BLaER1 (cell line): ENCODE results near the gene CTNNA2.

Experiments used
- H3K27ac ChIP-seq: shearing (Covaris generic); formaldehyde crosslinking; 2 replicates; pipeline ENCODE4 v1.8.1; 2022
- H3K27me3 ChIP-seq: shearing (Covaris generic); formaldehyde crosslinking; 2 replicates; pipeline ENCODE4 v1.8.1; 2022
- H3K36me3 ChIP-seq: shearing (Covaris generic); formaldehyde crosslinking; 2 replicates; pipeline ENCODE4 v1.8.1; 2022
- H3K4me1 ChIP-seq: shearing (Covaris generic); formaldehyde crosslinking; 2 replicates; pipeline ENCODE4 v1.8.1; 2022
- H3K4me2 ChIP-seq: shearing (Covaris generic); formaldehyde crosslinking; 2 replicates; pipeline ENCODE4 v1.8.1; 2022
- H3K4me3 ChIP-seq: shearing (Covaris generic); formaldehyde crosslinking; 2 replicates; pipeline ENCODE4 v1.8.1; 2022
- H3K9ac ChIP-seq: shearing (Covaris generic); formaldehyde crosslinking; 2 replicates; pipeline ENCODE4 v1.8.1; 2022
- H3K9me3 ChIP-seq: shearing (Covaris generic); formaldehyde crosslinking; 2 replicates; pipeline ENCODE4 v1.8.1; 2022
- H4K20me1 ChIP-seq: shearing (Covaris generic); formaldehyde crosslinking; 2 replicates; pipeline ENCODE4 v1.8.1; 2022
- Cebpa-rat ChIP-seq: shearing (Covaris generic); IDR thresholded peaks from 2 replicates; pipeline ENCODE4 v1.8.1; 2022

Gene CTNNA2

DNA sequence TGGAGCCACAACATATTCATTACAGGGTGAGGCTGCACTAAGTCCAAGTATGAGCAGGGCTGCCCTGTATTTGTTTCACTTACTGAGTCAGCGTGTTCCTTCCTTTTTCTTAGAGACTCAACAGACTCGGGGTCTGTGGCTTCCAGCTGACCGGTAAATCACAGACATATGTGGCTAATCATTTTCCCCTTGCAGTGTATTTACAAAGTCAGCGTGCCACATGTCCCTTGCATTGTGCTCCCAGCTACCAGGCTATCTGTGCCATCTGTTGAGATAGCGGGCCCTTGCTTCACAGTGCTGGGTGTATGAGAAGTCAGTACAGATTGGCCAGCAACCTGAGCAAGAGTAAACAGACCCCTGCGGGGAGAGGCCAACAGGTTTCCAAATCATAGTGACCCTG is 537.4 kb downstream of the CTNNA2 start:
- Histone ChIP-seq H3K36me3 (no peaks in the 10 kb centered on the region), H3K4me1 (no peaks in the 10 kb centered on the region), H3K4me3 (no peak overlapping the region), H3K4me2 (no peak overlapping the region), H3K9ac (no peak overlapping the region), H4K20me1 (no peaks in the 10 kb centered on the region), H3K27ac (no peak overlapping the region), H3K9me3 (no peaks in the 10 kb centered on the region), H3K27me3 (no peaks in the 10 kb centered on the region)
- TF ChIP-seq Cebpa-rat: no peak

DNA sequence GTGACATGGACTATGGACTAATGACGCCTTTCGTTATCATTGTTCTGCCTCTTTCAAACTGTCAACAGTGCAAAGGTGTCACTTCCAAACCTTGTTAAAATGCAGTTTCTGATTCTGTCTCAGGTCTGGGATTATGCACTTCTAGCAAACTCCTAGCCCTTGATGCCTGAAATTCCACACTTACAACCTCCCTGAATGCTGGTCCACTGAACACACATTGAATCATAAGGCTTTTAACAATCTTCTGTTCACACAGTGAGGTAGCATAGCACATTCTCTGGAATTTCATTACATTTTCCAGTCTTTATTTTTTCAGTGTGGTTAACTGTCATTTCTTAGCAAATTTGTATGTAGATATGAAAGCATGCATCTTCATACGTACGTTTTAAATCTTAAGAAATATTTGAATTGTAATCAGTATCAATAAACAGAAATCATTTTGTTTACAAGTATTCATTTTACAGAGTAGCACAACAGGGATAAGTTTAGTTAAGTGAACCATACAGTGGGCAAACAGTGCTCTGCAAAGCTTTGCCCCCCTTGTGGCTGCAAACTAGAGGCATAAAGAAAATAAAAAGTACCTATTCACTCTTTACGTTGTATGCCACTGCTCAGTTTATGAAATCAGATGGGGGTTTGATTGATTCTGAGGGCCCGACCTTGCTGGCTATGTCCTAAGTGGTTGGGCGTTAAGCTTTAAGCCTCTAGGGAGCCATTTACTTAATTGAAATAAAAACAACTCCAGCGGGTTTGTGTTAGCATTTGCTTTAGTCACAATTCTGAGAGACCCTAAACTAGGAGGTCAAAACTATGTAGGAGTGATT is 540.9 kb downstream of the CTNNA2 start:
- H3K27me3 ChIP-seq: no peaks in the 10 kb centered on the region
- no peaks in the 10 kb centered on the region for H3K4me1 ChIP-seq
- no peak overlapping the region for H3K27ac ChIP-seq
- no peaks in the 10 kb centered on the region for H3K9me3 ChIP-seq
- H3K9ac ChIP-seq: no peak overlapping the region
- no peak for TF ChIP-seq Cebpa-rat
- H3K4me2 ChIP-seq: no peak overlapping the region
- H3K36me3 ChIP-seq: no peaks in the 10 kb centered on the region
- H4K20me1 ChIP-seq: no peaks in the 10 kb centered on the region
- H3K4me3 ChIP-seq: no peak overlapping the region

DNA sequence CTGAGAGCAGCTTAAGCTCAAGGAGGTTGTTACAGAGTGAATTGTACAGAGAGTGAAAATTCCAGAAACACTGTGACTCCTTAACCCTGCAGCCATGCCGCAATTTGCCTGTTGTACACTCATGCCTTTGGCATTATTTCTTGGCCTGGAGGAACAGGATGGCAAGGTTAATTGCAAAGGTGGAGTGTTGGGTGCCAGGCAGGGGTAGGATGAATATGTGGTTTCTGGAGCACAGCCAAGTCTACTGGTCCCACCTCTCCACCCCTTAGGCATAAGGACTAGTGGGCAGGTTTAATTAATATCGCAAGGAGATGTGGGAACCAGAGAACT is 541.5 kb downstream of the CTNNA2 start:
- Histone ChIP-seq H3K4me1 (no peaks in the 10 kb centered on the region), H4K20me1 (no peaks in the 10 kb centered on the region), H3K4me3 (no peak overlapping the region), H3K27me3 (no peaks in the 10 kb centered on the region), H3K27ac (no peak overlapping the region), H3K9ac (no peak overlapping the region), H3K9me3 (no peaks in the 10 kb centered on the region), H3K36me3 (no peaks in the 10 kb centered on the region), H3K4me2 (no peak overlapping the region)
- TF ChIP-seq Cebpa-rat: no peak

DNA sequence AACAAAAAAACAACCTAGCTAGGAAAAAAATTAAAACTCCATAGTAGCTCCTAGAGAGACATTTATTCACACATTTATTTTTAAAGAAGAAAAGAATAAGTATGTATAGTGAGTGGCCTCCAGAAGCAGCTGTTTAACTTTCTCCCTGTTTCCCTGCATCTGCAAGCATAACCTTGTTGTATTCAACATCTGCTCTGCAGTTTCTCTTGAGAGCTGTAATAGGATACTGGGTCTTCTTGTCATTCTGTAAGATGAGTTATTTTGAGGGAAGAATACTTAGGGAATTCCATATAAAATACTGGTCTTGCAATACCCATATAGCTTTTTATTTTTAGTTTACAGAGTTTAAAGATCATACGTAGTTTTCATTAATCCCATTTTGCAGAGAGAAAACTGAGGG is 545.1 kb downstream of the CTNNA2 start:
- H3K4me3 ChIP-seq: no peak overlapping the region
- no peak overlapping the region for H3K4me2 ChIP-seq
- H3K9ac ChIP-seq: no peak overlapping the region
- no peaks in the 10 kb centered on the region for H3K27me3 ChIP-seq
- no peak overlapping the region for H3K27ac ChIP-seq
- no peaks in the 10 kb centered on the region for H3K4me1 ChIP-seq
- no peak for TF ChIP-seq Cebpa-rat
- H3K36me3 ChIP-seq: no peaks in the 10 kb centered on the region
- no peaks in the 10 kb centered on the region for H4K20me1 ChIP-seq
- H3K9me3 ChIP-seq: no peaks in the 10 kb centered on the region

DNA sequence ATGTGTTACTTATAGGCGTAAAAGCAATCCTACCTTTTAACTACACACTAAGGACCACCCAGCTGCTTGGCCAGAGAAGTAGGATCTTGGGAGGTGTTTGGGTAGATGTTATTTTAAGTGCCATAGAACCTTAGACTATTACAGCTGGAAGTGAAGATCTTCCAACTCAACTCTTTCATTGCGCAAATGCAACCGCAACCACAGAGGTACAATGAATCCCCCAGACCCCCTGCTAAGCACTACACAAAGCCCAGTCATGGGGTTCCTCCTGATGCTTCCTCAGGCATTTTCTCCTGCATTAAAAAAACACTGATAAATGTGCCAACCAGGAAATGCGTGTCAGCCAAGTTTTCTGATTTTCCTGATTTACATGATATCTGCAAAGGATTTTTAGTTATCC is 545.7 kb downstream of the CTNNA2 start:
- H3K9ac ChIP-seq: no peak overlapping the region
- no peaks in the 10 kb centered on the region for H4K20me1 ChIP-seq
- H3K4me1 ChIP-seq: no peaks in the 10 kb centered on the region
- H3K36me3 ChIP-seq: no peaks in the 10 kb centered on the region
- H3K9me3 ChIP-seq: no peaks in the 10 kb centered on the region
- H3K4me2 ChIP-seq: no peak overlapping the region
- no peaks in the 10 kb centered on the region for H3K27me3 ChIP-seq
- H3K4me3 ChIP-seq: no peak overlapping the region
- no peak for TF ChIP-seq Cebpa-rat
- H3K27ac ChIP-seq: no peak overlapping the region

DNA sequence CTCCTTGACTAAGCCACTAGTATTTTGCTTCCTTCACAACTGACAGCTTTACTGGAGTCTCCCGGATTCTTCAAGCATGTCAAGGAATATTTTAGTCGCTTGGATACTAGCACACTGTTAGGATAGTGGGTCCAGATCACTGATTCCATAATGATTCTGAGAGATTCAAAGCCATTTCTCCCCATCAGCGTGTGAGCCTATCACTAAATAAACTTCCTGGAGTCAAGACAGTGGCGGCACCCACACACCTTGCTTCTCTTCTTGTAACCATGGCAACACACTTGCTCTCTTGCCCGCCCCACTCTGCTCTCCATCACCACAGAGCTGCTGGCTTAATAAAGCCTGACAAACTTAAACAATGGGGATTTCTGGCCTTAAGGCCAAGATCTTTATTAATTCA is 546.6 kb downstream of the CTNNA2 start:
- Histone ChIP-seq H3K36me3 (no peaks in the 10 kb centered on the region), H3K4me1 (peaks cover 8% of the 10 kb centered on the region), H4K20me1 (no peaks in the 10 kb centered on the region), H3K27me3 (no peaks in the 10 kb centered on the region), H3K4me3 (no peak overlapping the region), H3K4me2 (no peak overlapping the region), H3K9me3 (no peaks in the 10 kb centered on the region), H3K9ac (no peak overlapping the region), H3K27ac (no peak overlapping the region)
- TF ChIP-seq Cebpa-rat: no peak

DNA sequence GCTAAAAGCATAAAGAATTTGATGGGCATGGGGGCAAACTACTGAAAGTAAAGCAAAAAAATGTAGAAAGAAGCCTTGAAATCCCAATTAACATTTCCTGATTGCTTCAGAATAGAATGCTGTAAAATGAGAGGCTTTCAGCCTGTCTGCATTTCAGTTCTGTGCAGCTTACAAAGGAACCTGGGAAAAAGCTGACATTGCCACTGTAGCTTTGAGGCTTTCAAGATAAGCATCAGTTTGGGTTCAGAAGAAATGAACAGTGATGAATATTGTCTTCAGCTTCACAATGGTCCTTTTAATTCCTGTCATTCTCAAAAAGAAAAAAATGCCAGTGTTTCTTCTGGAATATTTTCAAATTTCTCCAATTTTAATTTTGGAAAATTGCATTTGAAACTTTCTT is 549.0 kb downstream of the CTNNA2 start:
- Histone ChIP-seq H3K4me1 (peaks cover 8% of the 10 kb centered on the region), H3K9ac (no peak overlapping the region), H3K4me3 (no peak overlapping the region), H3K36me3 (no peaks in the 10 kb centered on the region), H3K9me3 (no peaks in the 10 kb centered on the region), H3K27me3 (no peaks in the 10 kb centered on the region), H3K27ac (no peak overlapping the region), H3K4me2 (no peak overlapping the region), H4K20me1 (no peaks in the 10 kb centered on the region)
- TF ChIP-seq Cebpa-rat: no peak

DNA sequence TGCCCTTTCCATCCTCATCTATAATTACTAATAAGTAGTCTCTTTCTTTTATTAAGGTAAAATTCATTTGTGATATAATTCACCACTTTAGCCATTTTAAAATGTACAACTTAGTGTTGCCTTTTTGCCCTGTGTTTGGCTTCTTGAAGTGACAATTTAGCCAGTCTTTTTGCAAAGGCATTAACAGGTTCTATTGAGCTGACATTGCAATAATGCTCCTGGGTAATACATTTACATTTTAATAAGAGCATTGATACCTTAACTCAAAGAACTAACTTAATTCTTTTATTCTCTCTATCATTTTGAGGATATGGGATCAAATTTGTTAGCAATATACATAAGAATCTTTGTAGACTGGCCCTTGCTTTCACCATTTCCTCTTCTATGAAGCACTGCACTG is 549.4 kb downstream of the CTNNA2 start:
- no peak for TF ChIP-seq Cebpa-rat
- H4K20me1 ChIP-seq: no peaks in the 10 kb centered on the region
- peaks cover 8% of the 10 kb centered on the region for H3K4me1 ChIP-seq

DNA sequence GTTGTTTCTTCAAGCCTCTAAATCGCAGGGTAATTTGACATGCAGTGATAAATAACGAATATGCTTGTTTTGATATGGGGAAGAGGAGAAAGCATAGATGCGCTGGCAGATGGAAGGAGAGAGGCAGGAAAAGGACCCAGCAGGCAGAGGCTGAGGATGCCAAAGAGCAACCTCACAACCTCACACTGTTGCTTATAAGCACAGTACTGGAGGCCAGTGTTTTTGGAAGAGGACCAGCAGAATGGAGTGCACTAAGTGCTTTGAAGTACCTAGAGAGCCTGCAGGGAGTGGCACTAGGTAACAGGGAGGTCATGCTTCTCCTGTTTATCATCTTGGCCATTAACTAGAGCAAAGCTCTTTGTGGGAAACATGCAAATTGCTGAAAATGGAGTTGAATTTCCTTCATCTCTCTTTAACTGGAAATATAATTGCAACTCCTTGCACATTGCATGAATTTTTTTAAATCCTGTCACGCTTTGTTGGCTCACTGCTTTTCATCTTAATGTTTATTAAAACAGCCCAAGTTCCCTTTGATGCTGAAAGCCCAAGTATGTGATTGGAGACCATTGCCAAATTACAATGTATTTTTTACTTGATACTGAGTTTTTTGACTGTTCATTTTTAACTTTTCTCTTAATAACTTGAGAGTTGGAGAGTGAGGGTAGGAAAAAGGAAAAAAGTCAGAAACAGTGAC is 555.3 kb downstream of the CTNNA2 start:
- H3K9ac ChIP-seq: no peak overlapping the region
- no peak overlapping the region for H3K4me3 ChIP-seq
- no peaks in the 10 kb centered on the region for H4K20me1 ChIP-seq
- H3K36me3 ChIP-seq: no peaks in the 10 kb centered on the region
- H3K27ac ChIP-seq: no peak overlapping the region
- no peaks in the 10 kb centered on the region for H3K9me3 ChIP-seq
- no peak for TF ChIP-seq Cebpa-rat
- H3K4me2 ChIP-seq: no peak overlapping the region
- H3K4me1 ChIP-seq: peaks cover 8% of the 10 kb centered on the region
- H3K27me3 ChIP-seq: no peaks in the 10 kb centered on the region

More for the DNA sequence above, 549.4 kb downstream of the CTNNA2 start:
- Histone ChIP-seq H3K27ac (no peak overlapping the region), H3K4me3 (no peak overlapping the region), H3K9ac (no peak overlapping the region), H3K4me2 (no peak overlapping the region), H3K36me3 (no peaks in the 10 kb centered on the region), H3K27me3 (no peaks in the 10 kb centered on the region), H3K9me3 (no peaks in the 10 kb centered on the region)

DNA sequence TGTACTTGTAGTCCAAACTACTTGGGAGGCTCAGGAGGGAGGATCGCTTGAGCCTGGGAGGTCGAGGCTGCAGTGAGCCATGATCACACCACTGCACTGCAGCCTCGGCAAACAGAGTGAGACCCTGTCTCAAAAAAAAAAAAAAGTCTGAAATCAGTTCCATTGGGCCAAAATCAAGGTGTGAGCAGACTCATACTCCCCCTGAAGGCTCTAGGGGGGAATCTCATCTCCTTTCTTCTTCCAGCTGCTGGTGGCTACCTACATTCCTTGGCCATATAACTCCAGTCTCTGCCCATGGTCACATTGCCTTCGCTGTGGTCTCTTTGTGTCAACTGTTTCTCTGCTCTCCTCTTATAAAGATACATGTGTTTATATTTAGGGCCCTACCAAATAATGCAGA is 557.7 kb downstream of the CTNNA2 start:
- no peaks in the 10 kb centered on the region for H3K4me1 ChIP-seq
- H3K27me3 ChIP-seq: no peaks in the 10 kb centered on the region
- no peak overlapping the region for H3K4me3 ChIP-seq
- H3K9ac ChIP-seq: no peak overlapping the region
- no peaks in the 10 kb centered on the region for H4K20me1 ChIP-seq
- H3K36me3 ChIP-seq: no peaks in the 10 kb centered on the region
- TF ChIP-seq Cebpa-rat: no peak
- no peak overlapping the region for H3K4me2 ChIP-seq
- H3K27ac ChIP-seq: no peak overlapping the region
- no peaks in the 10 kb centered on the region for H3K9me3 ChIP-seq

DNA sequence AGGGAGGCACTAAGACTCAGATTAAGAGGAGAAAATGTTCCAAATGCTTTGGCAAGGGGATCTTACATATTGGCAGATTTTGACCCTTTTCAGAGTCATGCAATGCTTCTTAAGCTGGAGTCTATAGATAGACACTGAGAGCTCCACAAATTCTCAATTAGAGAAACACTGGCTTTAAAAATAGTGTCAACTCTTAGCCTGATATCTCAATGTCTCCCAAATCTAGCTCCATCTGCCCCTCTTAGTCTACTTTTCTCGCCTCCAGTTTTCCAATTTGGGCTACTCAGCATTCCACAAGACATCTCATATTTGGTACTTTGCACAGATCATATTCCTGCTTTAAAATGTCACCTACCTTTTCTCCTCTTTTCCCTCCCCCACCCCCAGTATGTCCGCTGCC is 559.1 kb downstream of the CTNNA2 start:
- no peak overlapping the region for H3K4me2 ChIP-seq
- TF ChIP-seq Cebpa-rat: no peak
- no peaks in the 10 kb centered on the region for H3K4me1 ChIP-seq
- H3K9me3 ChIP-seq: no peaks in the 10 kb centered on the region
- no peak overlapping the region for H3K4me3 ChIP-seq
- no peaks in the 10 kb centered on the region for H3K27me3 ChIP-seq
- no peaks in the 10 kb centered on the region for H4K20me1 ChIP-seq
- no peaks in the 10 kb centered on the region for H3K36me3 ChIP-seq
- H3K27ac ChIP-seq: no peak overlapping the region
- H3K9ac ChIP-seq: no peak overlapping the region
